CD14-positive monocyte (primary cell): ENCODE data around the gene CLDN24. TPM values are rescaled to one million over a fixed set of nuclear protein-coding genes. Genes with fewer than 3 reads are reported as not detected.

ENCODE experiments used
- DNase-seq, 3 donors: peaks; one replicate each; pipeline ENCODE4 v3.0.0-alpha.2; 2011 to 2022
- H2AFZ ChIP-seq: 2 replicates; pipeline ENCODE4 v1.6.0; 2012; ENCODE audit warnings: mild to moderate bottlenecking, low read depth, low read length, inconsistent platforms; ENCODE audit not compliant: insufficient read depth, poor library complexity, severe bottlenecking
- H3K27ac ChIP-seq, 2 donors: 1 replicate in 1 of 2; 2 replicates in 1 of 2; pipeline ENCODE4 v1.5.1; 2012 to 2013; ENCODE audit warnings: low read length in 2 of 2, control low read depth in 1 of 2, inconsistent platforms in 1 of 2, low read depth in 1 of 2, mild to moderate bottlenecking in 1 of 2
- H3K27me3 ChIP-seq, 2 donors: one replicate each; pipeline versions ENCODE4 v1.6.0 to v1.6.1; 2011 to 2013; ENCODE audit warnings: low read length in 2 of 2; ENCODE audit not compliant: control insufficient read depth in 2 of 2, insufficient read depth in 2 of 2
- H3K36me3 ChIP-seq, 2 donors: replicated peaks in 1 of 2; 1 replicate in 1 of 2; 2 replicates in 1 of 2; pipeline versions ENCODE4 v1.5.1 to v1.6.1; 2012 to 2013; ENCODE audit warnings: low read length in 2 of 2, control low read depth in 1 of 2, inconsistent platforms in 1 of 2, mild to moderate bottlenecking in 1 of 2; ENCODE audit not compliant: insufficient read depth in 2 of 2, control insufficient read depth in 1 of 2
- H3K4me1 ChIP-seq, 2 donors: 1 replicate in 1 of 2; 2 replicates in 1 of 2; pipeline versions ENCODE4 v1.5.1 to v1.6.1; 2012 to 2013; ENCODE audit warnings: low read length in 2 of 2, control low read depth in 1 of 2, inconsistent platforms in 1 of 2, mild to moderate bottlenecking in 1 of 2, moderate library complexity in 1 of 2; ENCODE audit not compliant: insufficient read depth in 2 of 2, control insufficient read depth in 1 of 2
- H3K4me2 ChIP-seq: replicated peaks from 2 replicates; pipeline ENCODE3; 2012; ENCODE audit warnings: low read length, moderate library complexity, mild to moderate bottlenecking; ENCODE audit not compliant: poor library complexity, severe bottlenecking; ENCODE audit errors: extremely low read depth
- H3K4me3 ChIP-seq, 3 experiments: fragments of 200-600 bp in 1 of 3; sonication (generic) in 1 of 3; replicated peaks in 1 of 3; 1 replicate in 2 of 3; 2 replicates in 1 of 3; pipeline ENCODE4 v1.5.1; 2011 to 2013; ENCODE audit warnings: low read length in 3 of 3, mild to moderate bottlenecking in 3 of 3, control low read depth in 2 of 3, low read depth in 2 of 3, inconsistent platforms in 1 of 3, moderate library complexity in 1 of 3
- H3K79me2 ChIP-seq: 2 replicates; pipeline ENCODE4 v1.6.0; 2012; ENCODE audit warnings: mild to moderate bottlenecking, control low read depth, inconsistent platforms, low read length, moderate library complexity; ENCODE audit not compliant: insufficient read depth
- H3K9ac ChIP-seq: 2 replicates; pipeline ENCODE4 v1.6.0; 2017; ENCODE audit warnings: low read length, mild to moderate bottlenecking; ENCODE audit not compliant: insufficient read depth, poor library complexity, severe bottlenecking
- H3K9me3 ChIP-seq, 2 donors: replicated peaks in 1 of 2; 1 replicate in 1 of 2; 2 replicates in 1 of 2; pipeline versions ENCODE4 v1.5.1 to v1.6.1; 2012 to 2013; ENCODE audit warnings: low read length in 2 of 2, control low read depth in 1 of 2; ENCODE audit not compliant: control insufficient read depth in 1 of 2, insufficient read depth in 1 of 2
- H4K20me1 ChIP-seq: 2 replicates; pipeline ENCODE4 v1.6.0; 2012; ENCODE audit warnings: mild to moderate bottlenecking, low read length, control low read depth, moderate library complexity; ENCODE audit not compliant: insufficient read depth
- H3K27ac Mint-ChIP-seq, 7 donors: one replicate each; pipeline ENCODE4 v1.8.0; 2020; ENCODE audit warnings: mild to moderate bottlenecking in 7 of 7, mixed read lengths in 7 of 7, moderate library complexity in 6 of 7, inconsistent platforms in 2 of 7
- H3K27me3 Mint-ChIP-seq, 3 donors: one replicate each; pipeline ENCODE4 v1.8.0; 2021 to 2022; ENCODE audit warnings: low read depth in 3 of 3, mild to moderate bottlenecking in 3 of 3, mixed read lengths in 3 of 3, moderate library complexity in 3 of 3, inconsistent platforms in 1 of 3
- H3K36me3 Mint-ChIP-seq, 2 donors: one replicate each; pipeline ENCODE4 v1.8.0; 2020; ENCODE audit warnings: mixed read lengths in 2 of 2, inconsistent platforms in 1 of 2, mild to moderate bottlenecking in 1 of 2
- H3K4me1 Mint-ChIP-seq: one replicate; pipeline ENCODE4 v1.8.0; 2020; ENCODE audit warnings: mild to moderate bottlenecking, mixed read lengths
- H3K4me3 Mint-ChIP-seq, 2 donors: one replicate each; pipeline ENCODE4 v1.8.0; 2020; ENCODE audit warnings: mild to moderate bottlenecking in 2 of 2, mixed read lengths in 2 of 2, moderate library complexity in 1 of 2
- H3K9me3 Mint-ChIP-seq, 7 donors: one replicate each; pipeline ENCODE4 v1.8.0; 2020 to 2022; ENCODE audit warnings: mixed read lengths in 7 of 7, mild to moderate bottlenecking in 6 of 7, moderate library complexity in 6 of 7, inconsistent platforms in 2 of 7
- WGBS: methylation state at CpG from one replicate; pipeline ENCODE4 v1.1.5; 2013; ENCODE audit warnings: missing lambda C conversion rate; ENCODE audit not compliant: insufficient coverage; 5-methylcytosine and 5-hydroxymethylcytosine counted together
- intact Hi-C, 2 donors: fragments of 100-400 bp; cut with micrococcal nuclease; formaldehyde crosslinking; loops; one replicate each; pipeline versions ENCODE4 v1.15.0 to v1.15.1; 2023
- polyA plus RNA-seq, 3 donors: library from polyadenylated mRNA; depleted of rRNA in 1 of 3; unstranded in 2 of 3; stranded (reverse) in 1 of 3; fragments of 300-500 nt in 2 of 3; fragments of >200 nt in 1 of 3; fragmentation: Illumina TruSeq in 2 of 3; gene quantifications; 1 replicate in 2 of 3; 2 replicates in 1 of 3; pipeline ENCODE4 v1.2.3, GENCODE V29; 2012 to 2021
- TF ChIP-seq, protein P1 (sequence below): fragments of 200-600 bp; IDR thresholded peaks from one replicate; pipeline ENCODE4 v1.8.0; 2022; ENCODE audit warnings: antibody characterized with exemption, mild to moderate bottlenecking

Gene CLDN24
- polyA plus RNA-seq, 3 donors, result not detected

- peaks cover 0 to 5% of the 10 kb centered on the region in 2 donors for H3K9me3 ChIP-seq
- Mint-ChIP-seq H3K27ac (no peak overlapping the region), H3K36me3 (peaks cover 16 to 29% of the 10 kb centered on the region in 2 donors), H3K4me3 (no peak overlapping the region), H3K27me3 (no peaks in the 10 kb centered on the region), H3K9me3 (peaks cover 3 to 8% (median 6%) of the 10 kb centered on the region in 7 donors), H3K4me1 (no peaks in the 10 kb centered on the region)
- intact Hi-C loops, result no loop called here
- no peak overlapping the region for H3K4me2 ChIP-seq
- 100% methylated on average over 1 of the region's 4 CpGs for WGBS
- TF ChIP-seq, protein P1, sequence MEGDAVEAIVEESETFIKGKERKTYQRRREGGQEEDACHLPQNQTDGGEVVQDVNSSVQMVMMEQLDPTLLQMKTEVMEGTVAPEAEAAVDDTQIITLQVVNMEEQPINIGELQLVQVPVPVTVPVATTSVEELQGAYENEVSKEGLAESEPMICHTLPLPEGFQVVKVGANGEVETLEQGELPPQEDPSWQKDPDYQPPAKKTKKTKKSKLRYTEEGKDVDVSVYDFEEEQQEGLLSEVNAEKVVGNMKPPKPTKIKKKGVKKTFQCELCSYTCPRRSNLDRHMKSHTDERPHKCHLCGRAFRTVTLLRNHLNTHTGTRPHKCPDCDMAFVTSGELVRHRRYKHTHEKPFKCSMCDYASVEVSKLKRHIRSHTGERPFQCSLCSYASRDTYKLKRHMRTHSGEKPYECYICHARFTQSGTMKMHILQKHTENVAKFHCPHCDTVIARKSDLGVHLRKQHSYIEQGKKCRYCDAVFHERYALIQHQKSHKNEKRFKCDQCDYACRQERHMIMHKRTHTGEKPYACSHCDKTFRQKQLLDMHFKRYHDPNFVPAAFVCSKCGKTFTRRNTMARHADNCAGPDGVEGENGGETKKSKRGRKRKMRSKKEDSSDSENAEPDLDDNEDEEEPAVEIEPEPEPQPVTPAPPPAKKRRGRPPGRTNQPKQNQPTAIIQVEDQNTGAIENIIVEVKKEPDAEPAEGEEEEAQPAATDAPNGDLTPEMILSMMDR, result no peak
- no peak overlapping the region for H2AFZ ChIP-seq
- peaks cover 0 to 7% of the 10 kb centered on the region in 2 donors for H3K36me3 ChIP-seq
- no peak overlapping the region for H3K27ac ChIP-seq
- H3K79me2 ChIP-seq, result no peaks in the 10 kb centered on the region
- DNase-seq, result no peak
- no peak overlapping the region for H3K4me3 ChIP-seq
- H3K27me3 ChIP-seq, result no peaks in the 10 kb centered on the region
- H3K9ac ChIP-seq, result no peak overlapping the region
- H4K20me1 ChIP-seq, result no peaks in the 10 kb centered on the region
- H3K4me1 ChIP-seq, result no peaks in the 10 kb centered on the region
Measured at GRCh38 chr4:183284965-183285364, 37.3 kb downstream of the CLDN24 start.

GRCh38 chr4:183284258-183284785 lies 37.9 kb downstream of the CLDN24 start:
- intact Hi-C loops, result no loop called here
- Mint-ChIP-seq H3K27ac (peak overlapping the region in 1 of 7 donors; percentile 55), H3K27me3 (no peaks in the 10 kb centered on the region), H3K4me3 (no peak overlapping the region), H3K4me1 (no peaks in the 10 kb centered on the region), H3K36me3 (peaks cover 16 to 24% of the 10 kb centered on the region in 2 donors), H3K9me3 (peaks cover 0 to 3% (median 2%) of the 10 kb centered on the region in 7 donors)
- H3K4me2 ChIP-seq, result no peak overlapping the region
- H3K27me3 ChIP-seq, result no peaks in the 10 kb centered on the region
- over 99% methylated on average over 9 of the region's 12 CpGs for WGBS
- no peak for DNase-seq
- no peaks in the 10 kb centered on the region for H4K20me1 ChIP-seq
- no peak overlapping the region for H3K9ac ChIP-seq
- H3K36me3 ChIP-seq, result peaks cover 0 to 7% of the 10 kb centered on the region in 2 donors
- H3K27ac ChIP-seq, result no peak overlapping the region
- no peak overlapping the region for H3K4me3 ChIP-seq
- no peaks in the 10 kb centered on the region for H3K4me1 ChIP-seq
- H3K9me3 ChIP-seq, result peaks cover 0 to under 1% of the 10 kb centered on the region in 2 donors
- no peaks in the 10 kb centered on the region for H3K79me2 ChIP-seq
- H2AFZ ChIP-seq, result no peak overlapping the region
- TF ChIP-seq, protein P1, result no peak
